GM04504 (cell line): ENCODE data around the gene ODAPH.

Experiments
- DNase-seq: peaks from one replicate; pipeline ENCODE4 v3.0.0-alpha.2; 2012; ENCODE audit warnings: low read depth

Gene ODAPH

DNA sequence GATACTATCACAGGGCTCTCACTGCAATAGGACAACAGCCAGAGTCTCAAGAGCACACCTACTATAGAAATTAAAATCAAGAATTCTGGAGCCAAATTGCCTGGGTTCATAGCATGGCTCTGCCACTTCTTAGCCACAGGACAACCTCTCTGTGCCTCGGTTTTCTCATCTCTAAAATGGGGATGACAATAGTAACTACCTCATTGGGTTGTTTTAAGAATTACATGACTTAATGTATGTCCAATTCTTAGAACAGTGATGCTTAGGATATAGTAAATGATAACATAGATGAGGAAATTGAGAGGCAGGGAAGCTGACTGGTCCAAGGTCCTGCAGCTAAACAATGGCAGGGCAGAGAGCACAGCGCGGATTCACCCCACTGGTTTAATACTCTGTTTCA lies 11.0 kb upstream of the ODAPH start:
- no peak for DNase-seq

- peak; percentile 22 for DNase-seq
Measured at GRCh38 chr4:75545526-75545925, 10.3 kb upstream of the ODAPH start.

DNA sequence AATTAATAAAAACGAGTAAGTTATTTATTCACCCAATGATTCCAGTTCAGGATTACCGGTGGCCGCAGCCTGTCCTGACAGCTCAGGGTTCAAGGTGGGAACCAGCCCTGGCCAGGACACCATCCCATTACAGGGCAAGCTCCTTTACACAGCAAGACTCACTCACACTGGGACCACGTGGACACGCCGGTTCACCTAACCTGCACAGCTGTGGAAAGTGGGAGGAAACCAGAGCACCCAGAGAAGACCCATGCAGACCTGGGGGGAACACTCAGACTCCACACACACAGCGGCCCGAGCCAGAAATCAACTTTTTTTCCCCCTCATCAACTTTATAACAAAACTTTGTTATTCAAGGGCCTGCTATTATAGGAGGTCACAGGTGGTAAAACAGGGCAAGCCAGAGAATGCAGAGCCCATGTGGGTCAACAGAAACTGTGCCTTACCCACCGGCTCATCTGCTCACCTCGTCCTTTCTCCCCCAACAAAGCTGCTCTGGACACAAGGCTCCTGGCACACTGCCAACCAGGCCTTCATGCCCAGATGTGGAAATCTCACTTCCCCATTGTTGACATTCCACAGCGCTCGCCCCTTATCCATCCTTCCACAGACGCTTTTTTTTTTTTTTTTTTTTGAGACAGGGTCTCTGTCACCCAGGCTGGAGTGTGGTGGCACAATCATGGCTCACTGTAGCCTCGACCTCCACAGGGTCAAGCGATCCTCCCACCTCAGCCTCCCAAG lies 8.0 kb upstream of the ODAPH start:
- DNase-seq: no peak

- no peak for DNase-seq
Measured at GRCh38 chr4:75549019-75549418, 6.8 kb upstream of the ODAPH start.

GRCh38 chr4:75552452-75552851 lies 3.4 kb upstream of the ODAPH start:
- no peak for DNase-seq

DNA sequence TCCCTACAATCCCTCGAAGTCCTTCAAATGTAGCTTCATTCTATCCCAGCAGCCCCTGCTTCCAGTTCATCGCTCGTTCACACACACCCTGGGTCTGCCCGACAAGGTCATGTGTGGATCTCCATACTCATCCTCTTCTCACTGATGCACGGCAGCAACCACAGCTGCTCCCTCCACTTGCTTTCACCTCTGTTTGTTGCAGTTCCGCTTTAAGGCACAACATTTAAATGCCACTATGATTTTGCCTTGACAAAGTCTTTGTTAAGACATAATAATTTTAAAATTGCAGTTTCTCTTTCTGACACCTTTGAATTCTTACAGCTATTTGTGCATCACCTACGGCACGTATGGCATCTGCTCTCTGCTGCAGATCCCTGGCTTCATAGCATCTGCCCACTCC lies 1.8 kb downstream of the ODAPH start:
- no peak for DNase-seq

DNA sequence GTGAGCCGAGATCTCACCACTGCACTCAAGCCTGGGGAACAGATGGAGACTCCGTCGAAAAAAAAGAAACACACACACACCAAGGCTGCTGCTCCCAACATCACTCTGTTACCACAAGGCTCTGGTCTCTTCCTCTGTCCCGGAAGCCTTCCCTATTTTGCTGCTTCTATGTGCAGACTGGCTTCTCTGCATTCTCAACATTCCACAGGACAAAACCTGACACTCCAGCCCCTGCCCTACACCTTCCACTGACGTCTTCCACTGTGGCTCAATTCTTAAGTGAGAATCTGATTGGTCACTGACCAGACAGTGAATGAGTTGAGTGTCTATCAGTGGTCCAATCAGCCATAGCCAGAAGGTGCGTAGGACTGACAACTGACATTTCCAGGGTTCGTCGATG lies 5.9 kb downstream of the ODAPH start:
- no peak for DNase-seq

DNA sequence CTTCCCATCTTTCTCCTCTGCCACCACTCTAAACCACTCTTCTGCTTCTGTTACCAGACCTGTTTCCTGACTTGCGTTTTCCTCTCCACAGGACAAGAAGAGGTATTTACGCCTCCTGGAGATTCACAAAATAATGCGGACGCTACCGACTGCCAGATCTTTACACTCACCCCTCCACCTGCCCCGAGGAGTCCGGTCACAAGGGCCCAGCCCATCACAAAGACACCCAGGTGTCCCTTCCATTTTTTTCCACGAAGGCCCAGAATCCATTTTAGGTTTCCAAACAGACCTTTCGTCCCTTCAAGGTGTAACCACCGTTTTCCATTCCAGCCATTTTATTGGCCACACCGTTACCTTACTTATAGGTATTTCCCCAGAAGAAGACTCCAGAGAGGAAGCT lies 8.2 kb downstream of the ODAPH start:
- no peak for DNase-seq

DNA sequence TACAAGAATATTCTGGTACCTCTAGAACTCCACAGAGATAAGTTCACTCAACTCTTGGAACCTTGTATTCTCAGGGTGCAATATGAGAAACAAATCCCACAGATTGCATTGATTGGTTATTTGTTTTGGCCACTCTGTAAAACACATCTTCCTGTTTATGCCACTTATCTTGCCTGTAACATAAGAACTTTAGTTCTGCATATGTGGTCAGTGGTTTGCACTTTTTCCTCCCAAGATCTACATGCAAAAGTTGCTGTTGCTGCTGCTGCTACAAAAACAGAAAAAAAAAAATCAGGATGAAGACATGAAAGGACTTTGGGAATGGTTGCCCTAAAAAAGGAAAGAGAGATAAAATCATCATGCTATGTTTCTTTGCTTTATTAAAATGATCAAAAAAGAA lies 9.6 kb downstream of the ODAPH start:
- no peak for DNase-seq

GRCh38 chr4:75566911-75567310 lies 11.0 kb downstream of the ODAPH start:
- no peak for DNase-seq

- no peak for DNase-seq
Measured at GRCh38 chr4:75567725-75568124, 11.9 kb downstream of the ODAPH start.

DNA sequence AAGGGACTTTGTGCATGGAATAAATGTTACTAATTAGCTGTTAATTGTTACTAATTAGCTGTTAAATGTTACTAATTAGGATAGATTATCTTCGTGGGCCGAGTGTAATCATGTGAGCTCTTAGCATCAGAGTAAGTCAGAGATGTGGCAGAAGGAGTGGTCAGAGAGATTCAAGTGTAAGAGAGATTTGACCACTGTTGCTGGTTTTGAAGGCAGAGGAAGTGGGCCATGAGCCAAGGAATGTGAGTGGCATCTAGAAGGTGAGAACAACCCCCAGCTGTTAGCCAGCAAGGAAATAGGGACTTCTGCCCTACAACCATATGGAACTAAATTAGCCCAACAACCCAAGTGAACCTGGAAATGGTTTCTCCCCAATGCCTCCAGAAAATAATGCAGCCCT lies 28.2 kb downstream of the ODAPH start:
- no peak for DNase-seq

DNA sequence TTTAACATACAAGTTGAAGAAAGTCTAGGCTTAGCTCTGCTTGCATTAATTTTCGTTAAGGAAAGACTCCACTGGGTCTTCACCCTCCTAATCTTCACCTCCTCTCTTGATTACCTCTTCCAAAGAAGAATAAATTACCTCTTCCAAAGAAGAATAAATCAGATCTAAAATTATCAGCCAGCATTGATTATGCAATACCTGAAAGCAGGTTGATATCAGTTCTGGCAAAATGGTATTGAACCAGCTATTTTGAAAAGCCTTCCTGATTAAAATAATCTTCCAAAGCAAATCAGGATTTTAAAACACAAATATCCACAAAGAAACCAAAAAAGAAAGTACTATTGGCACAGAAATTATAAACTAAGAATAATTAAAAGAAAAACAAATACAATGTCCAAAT lies 37.5 kb downstream of the ODAPH start:
- no peak for DNase-seq

DNA sequence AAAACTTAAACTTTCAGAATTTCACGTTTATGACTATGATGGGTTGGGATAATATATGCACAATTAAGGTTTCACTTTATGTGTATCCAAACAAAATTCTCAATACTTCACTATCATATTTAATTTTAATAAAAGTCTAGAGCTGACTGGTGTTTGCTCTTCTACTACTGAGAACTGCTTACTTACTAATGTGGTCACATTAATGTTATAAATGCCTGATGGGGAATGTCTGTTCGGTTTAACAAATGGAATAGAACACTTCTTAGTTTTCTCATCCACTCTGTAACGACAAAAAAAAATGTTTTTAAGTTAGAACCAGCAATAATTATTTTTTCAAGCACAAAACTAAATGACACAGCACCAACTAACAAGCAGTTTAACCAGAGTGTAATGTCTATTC lies 40.2 kb downstream of the ODAPH start:
- DNase-seq: no peak

GRCh38 chr4:75598390-75598789 lies 42.5 kb downstream of the ODAPH start:
- DNase-seq: peak; percentile 5

- no peak for DNase-seq
Measured at GRCh38 chr4:75599647-75600046, 43.8 kb downstream of the ODAPH start.

DNA sequence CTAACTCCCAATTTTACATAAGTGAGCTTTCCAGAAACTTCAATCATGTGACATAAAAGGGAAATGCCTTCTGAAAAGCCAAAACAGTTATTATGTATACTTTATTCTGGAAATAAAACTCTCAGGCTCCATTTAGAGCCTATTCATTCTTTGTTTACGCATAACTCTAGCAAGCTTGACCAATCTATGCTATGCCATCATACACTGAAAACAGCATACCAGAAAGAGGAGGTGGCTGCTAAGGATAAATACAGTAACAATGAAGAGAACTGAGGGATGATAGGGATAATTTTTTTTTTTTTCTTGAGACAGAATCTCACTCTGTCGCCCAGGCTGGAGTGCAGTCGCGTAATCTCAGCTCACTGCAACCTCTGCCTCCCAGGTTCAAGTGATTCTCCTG lies 50.1 kb downstream of the ODAPH start:
- DNase-seq: no peak

DNA sequence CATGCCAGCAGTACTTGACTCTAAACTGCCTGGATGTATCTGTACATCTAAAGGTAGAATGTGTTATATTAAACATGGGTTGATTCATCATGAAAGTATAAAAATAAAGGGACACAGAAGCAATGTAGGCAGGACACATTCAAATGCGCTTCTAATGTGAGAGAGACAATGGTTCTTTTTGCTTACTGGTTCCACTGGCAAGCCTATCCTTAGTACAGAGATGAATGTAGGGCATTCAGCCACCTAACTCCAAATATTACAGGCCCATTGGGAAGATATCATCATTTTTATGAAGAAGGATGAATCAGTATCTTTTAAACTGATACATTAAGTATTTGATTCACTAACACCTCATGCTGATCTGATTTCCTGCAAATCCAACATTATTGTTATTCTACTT lies 56.4 kb downstream of the ODAPH start:
- DNase-seq: no peak
